ENCODE measurements around the gene CSAD. TPM values are rescaled to one million over a fixed set of nuclear protein-coding genes. Genes with fewer than 3 reads are reported as not detected.

Gene CSAD
- polyA plus RNA-seq (ENCODE audit: insufficient read length) = 60.7 TPM

GRCh38 chr12:53180220-53180930, at the start of gene CSAD, which contains the start of gene ZNF740:
TSS of gene CSAD (minus strand) at chr12:53180925. CDS start at chr12:53173470, 7,455 bp downstream.
TSS of gene ZNF740 (plus strand) at chr12:53180722. CDS start at chr12:53181984, 1,262 bp downstream.
- peak; percentile 98 for DNase-seq

DNA sequence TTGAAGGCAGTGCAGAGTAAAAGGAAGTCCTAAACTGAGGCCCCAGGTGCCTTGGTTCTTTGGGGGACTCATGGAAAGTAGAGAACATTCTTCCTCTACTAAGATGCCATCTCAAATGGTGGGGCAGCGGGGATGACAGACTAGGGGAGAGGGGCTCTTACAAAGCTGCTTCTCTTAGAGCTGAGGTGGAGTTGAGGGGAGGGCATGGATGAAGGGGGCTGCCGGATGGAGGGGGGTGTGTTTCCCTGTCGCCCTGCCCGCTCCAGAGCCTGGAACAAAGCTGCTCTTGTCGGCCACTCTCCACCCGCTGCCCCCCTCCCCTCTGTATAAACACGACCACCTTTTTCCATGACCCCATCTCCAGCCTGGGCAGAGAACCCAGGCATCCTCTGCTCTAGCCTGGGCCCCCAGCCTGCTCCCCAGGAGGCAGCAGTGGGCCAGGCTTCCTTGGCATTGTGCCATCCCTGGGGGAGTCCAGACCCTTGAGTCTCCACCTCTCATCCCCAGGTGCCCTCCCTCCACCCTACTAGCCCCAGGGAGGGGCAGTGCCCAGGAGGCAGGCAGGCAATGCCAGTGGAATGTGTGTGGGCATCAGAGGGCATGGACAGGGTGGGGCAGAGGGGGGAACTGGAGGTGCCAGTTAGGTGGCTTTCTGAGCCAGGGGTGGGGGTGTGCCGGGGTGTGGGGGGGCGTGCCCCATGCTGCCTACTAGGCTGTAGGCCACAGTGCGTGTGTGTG, 49.6 kb upstream of the CSAD start:
- no peak for DNase-seq

GRCh38 chr12:53229454-53229853, 48.7 kb upstream of the CSAD start:
- no peak for DNase-seq

GRCh38 chr12:53227836-53228235, 47.1 kb upstream of the CSAD start:
- DNase-seq = no peak

GRCh38 chr12:53227341-53227740, 46.6 kb upstream of the CSAD start:
- no peak for DNase-seq

DNA sequence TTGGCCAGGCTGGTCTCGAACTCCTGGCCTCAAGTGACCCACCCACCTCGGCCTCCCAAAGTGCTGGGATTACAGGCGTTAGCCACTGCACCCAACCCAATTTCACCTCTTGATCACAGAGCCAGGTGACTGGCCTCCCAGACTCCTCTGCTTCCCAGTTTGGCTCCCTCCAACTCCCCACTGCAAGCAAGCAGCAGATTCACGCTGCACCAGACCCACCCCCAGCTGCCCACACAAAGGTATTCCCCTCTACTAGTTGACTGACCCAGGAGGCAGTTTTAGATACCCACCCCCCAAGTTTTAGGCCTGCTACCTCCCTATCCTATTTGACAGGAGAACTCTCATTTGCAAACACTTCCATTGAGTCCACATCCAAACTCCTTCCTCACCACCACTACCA, 46.1 kb upstream of the CSAD start:
- DNase-seq = no peak

GRCh38 chr12:53225635-53226424, 45.1 kb upstream of the CSAD start:
- no peak for DNase-seq

GRCh38 chr12:53224897-53225634, 44.3 kb upstream of the CSAD start:
- DNase-seq = no peak

DNA sequence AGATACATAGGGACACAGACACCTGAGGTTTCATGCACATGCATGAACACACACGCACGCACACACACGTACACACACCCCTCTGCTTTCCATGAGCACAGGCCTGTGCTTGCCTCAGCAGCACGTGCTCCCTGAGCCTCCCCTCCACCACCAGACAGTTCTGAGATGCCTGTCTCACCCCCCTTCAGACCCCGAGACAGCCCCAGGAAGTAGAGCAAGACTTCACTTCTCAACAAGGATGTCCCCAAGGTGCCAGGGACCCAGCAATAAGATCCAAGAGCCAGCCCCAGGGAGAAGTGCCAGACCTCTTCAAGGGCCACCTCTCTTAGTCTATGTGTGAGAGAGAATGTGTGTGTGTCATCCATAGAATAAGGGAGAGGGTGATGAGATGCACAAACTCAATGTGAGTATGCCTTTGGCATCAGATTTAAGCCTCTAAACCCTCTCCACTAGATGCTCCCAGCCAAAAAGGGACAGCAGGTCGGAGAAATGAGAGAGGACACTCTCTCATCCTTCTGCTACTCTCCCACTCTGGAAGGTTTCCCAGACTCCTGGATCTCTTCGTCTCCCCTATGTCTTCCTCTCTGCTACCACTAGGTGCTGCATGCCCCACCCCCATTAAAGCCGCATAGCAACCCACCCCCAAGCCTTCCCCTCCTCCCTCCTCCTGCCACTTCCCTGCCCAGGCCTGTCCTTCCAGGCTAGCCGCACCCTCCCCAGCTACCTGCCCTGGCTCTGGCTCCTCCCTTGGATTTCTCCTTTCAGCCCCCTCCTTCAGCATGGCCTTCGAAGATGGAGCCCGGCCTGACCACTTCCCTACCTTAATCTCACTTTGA, 43.6 kb upstream of the CSAD start:
- no peak for DNase-seq

DNA sequence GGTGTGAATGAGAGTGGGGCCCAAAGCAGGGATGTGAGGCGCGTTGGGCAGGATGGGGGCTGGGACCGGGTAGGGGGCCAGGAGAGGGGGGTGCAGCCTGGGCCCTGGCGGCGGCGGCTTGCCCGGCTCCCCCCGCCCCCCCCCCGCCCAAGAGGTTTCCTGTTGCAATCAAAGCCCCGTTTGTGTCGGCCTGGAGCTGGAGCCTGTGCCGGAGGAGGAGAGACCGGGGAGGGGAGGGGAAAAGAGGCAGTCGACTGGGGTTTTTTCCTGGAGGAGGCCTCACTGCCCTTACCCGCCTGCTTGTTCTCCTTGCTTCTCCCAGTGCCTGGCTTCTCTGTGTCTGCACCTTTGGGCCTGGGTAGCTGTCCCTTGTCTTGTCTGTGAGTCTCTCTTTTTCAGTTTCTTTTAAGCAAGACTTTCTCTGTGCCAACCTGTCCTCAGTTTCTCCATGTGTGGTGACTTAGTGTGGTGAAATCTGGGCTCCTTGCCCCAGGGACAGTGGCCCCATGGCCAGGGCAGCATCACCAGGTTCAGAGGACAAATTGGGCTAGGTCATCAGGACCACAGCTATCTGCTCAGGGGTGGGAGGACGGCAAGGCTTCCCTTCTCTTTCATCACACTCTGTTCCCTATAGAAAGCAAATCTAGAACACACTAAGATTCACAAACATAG, 42.8 kb upstream of the CSAD start:
- no peak for DNase-seq

DNA sequence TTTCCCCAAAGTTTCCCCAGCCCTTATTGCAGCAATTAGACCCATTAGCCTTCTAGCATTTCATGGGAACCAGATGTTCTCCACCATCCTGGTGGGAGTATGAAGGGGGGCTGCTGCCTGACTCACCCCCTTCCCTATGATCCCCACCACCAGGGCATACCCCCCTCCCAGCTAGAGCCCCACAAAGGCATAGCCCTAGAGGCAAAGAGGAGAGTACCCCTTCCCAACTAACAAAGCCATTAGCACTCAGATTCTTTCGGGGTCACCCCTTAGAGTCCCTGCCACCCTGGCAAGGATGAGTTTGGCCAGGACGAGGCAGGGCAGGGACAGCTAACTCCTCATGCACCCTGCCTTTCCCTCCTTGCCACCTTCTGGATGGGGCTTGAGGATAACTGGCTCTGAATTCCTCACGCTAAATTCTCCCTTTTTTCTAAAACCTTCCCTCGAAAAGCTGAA, 42.1 kb upstream of the CSAD start:
- no peak for DNase-seq

DNA sequence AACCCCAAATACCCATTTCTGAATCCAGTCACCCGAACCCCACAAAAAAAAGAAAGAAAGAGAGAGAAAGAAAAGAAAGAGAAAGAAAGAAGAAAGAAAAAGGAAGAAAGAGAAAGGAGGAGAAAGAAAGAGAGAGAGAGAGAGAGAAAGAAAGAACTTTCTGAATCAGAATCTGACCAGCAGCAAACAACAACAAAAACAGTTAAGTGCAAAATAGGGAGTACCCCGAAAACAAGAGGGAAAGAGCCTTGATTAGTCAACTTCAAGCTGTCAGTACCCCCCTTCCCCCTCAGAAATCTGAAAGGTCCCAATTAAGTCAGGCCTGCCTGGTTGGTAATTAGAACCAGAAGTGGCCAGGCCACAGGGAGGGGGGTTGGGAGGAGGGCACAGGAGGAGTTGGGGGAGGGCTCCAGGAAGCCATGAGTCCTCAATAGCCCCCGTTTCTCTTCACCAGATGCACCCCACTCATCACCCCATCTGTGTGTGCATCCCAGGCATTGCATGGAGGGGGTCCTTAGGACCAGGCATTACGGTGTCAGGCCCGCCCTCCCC, 41.5 kb upstream of the CSAD start:
- DNase-seq = no peak

DNA sequence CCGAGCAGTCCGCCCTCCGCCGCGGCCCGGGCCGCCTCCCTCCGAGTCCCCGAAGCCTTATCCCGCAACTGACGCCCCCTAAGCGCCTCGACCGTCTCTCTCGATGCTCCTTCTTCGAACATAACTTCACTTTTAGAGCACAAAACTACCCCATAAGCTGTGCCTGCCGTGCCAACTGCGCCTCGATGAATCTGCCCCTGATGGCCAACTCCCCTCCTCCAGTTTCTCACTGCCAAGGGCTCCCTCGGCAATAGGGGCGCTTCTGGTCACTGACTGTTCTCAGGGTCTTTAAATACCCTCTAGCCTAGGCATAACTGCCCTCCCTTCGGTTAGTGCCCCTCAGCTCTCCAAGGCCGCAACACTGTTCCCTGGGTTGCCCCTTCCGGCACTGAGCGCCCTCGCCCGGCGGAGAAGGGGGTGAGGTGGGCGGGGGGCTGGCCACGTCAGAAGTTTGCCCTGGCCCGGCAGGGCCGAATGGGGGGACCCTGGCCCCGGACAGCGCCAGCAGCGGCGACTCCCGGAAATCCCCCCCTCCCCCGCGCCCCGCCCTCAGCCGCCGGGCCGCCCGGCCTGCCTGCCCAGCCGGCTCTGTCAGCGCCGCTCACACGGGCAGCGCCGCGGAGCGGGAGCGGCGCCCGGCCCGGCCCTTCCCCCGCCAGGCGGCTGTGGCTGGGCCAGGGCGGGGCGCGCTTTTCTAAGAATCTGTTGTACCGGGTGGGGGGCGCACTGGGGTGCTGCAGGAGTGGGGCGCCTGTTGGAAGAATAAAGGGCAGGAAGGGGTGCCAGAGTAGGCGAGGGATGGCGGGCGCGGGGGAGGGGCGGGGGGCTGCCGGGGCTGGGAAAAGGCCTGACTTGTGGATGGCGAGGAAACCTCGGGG, 40.7 kb upstream of the CSAD start:
- DNase-seq = peak; percentile 75

GRCh38 chr12:53220694-53221202, 40.0 kb upstream of the CSAD start:
- DNase-seq = peak; percentile 94

- DNase-seq = peak; percentile 83
Measured at GRCh38 chr12:53219956-53220693, 39.4 kb upstream of the CSAD start.

GRCh38 chr12:53219292-53219955, 38.7 kb upstream of the CSAD start:
- no peak for DNase-seq

- DNase-seq = peak; percentile 54
Measured at GRCh38 chr12:53218551-53219291, 38.0 kb upstream of the CSAD start.

Data from hindlimb muscle (tissue), 1 donor.